Lower lobe of right lung (tissue), 2 donors: ENCODE data around the gene KRTAP10-10. TPM values are rescaled to one million over a fixed set of nuclear protein-coding genes. Genes with fewer than 3 reads are reported as not detected.
"Not testable (repeated sequence)": the region's sequence is repeated elsewhere in the genome, so short reads cannot be mapped to it uniquely, and the experiment has no call there.

Experiments used
- ATAC-seq, 2 donors: fragments of 200-7000 bp; cut with Tn5 transposase; one replicate each; pipeline ENCODE4 v1.9.1; 2020 to 2022; ENCODE audit warnings: mild to moderate bottlenecking in 2 of 2, moderate library complexity in 2 of 2
- DNase-seq: peaks from one replicate; pipeline ENCODE4 v3.0.0-alpha.2; 2020
- H3K27ac ChIP-seq: fragments of 200-600 bp; one replicate; pipeline ENCODE4 v1.8.0; 2022
- H3K27me3 ChIP-seq: fragments of 200-600 bp; one replicate; pipeline ENCODE4 v1.8.0; 2022; ENCODE audit warnings: low read depth
- H3K36me3 ChIP-seq: fragments of 200-600 bp; one replicate; pipeline ENCODE4 v1.8.0; 2022; ENCODE audit warnings: mild to moderate bottlenecking
- H3K4me1 ChIP-seq: fragments of 200-600 bp; one replicate; pipeline ENCODE4 v1.8.0; 2022
- H3K4me3 ChIP-seq: fragments of 200-600 bp; one replicate; pipeline ENCODE4 v1.8.0; 2022; ENCODE audit warnings: mild to moderate bottlenecking
- H3K9me3 ChIP-seq: fragments of 200-600 bp; one replicate; pipeline ENCODE4 v1.8.0; 2022
- intact Hi-C: fragments of 100-400 bp; cut with DNase I; formaldehyde crosslinking; loops from one replicate; pipeline ENCODE4 v1.11.0; 2022
- total RNA-seq: library from RNA; stranded (reverse); fragmentation: NEBNext Ultra II Directional; extraction: Animal tissue kit (Norgen Biotek cat#: 25700); gene quantifications from one replicate; pipeline ENCODE4 v1.2.1, GENCODE V29; 2021
- TF ChIP-seq, protein P1 (sequence below): fragments of 200-600 bp; IDR thresholded peaks from one replicate; pipeline ENCODE4 v1.8.0; 2022; ENCODE audit warnings: antibody characterized with exemption, mild to moderate bottlenecking
- donor health status: DM: no; HTN: yes; CAD: no; lungs with severe emphysema.

Gene KRTAP10-10
- total RNA-seq, 1 donor from 2014 or later = not detected

GRCh38 chr21:44658913-44659595 lies 21.9 kb downstream of the KRTAP10-10 start:
- DNase-seq (no peak), ATAC-seq (peak; percentile 47 to 69)
- Histone ChIP-seq H3K9me3 (no peaks in the 10 kb centered on the region), H3K27me3 (peaks cover 25% of the 10 kb centered on the region), H3K4me1 (no peaks in the 10 kb centered on the region), H3K4me3 (no peak overlapping the region), H3K36me3 (no peaks in the 10 kb centered on the region), H3K27ac (no peak overlapping the region)
- intact Hi-C loops = no loop called here
- TF ChIP-seq, protein P1, sequence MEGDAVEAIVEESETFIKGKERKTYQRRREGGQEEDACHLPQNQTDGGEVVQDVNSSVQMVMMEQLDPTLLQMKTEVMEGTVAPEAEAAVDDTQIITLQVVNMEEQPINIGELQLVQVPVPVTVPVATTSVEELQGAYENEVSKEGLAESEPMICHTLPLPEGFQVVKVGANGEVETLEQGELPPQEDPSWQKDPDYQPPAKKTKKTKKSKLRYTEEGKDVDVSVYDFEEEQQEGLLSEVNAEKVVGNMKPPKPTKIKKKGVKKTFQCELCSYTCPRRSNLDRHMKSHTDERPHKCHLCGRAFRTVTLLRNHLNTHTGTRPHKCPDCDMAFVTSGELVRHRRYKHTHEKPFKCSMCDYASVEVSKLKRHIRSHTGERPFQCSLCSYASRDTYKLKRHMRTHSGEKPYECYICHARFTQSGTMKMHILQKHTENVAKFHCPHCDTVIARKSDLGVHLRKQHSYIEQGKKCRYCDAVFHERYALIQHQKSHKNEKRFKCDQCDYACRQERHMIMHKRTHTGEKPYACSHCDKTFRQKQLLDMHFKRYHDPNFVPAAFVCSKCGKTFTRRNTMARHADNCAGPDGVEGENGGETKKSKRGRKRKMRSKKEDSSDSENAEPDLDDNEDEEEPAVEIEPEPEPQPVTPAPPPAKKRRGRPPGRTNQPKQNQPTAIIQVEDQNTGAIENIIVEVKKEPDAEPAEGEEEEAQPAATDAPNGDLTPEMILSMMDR = no peak

- DNase-seq, H3K27ac ChIP-seq, H3K4me3 ChIP-seq, H3K36me3 ChIP-seq, H3K9me3 ChIP-seq, H3K4me1 ChIP-seq, intact Hi-C loops, ATAC-seq: not testable (repeated sequence)
- peaks cover 24% of the 10 kb centered on the region for H3K27me3 ChIP-seq
These were observed 24.4 kb downstream of the KRTAP10-10 start for GRCh38 chr21:44661567-44661966.

- DNase-seq (no peak), ATAC-seq (no peak)
- intact Hi-C loops = no loop called here
- H3K9me3 ChIP-seq = no peaks in the 10 kb centered on the region
- no peaks in the 10 kb centered on the region for H3K4me1 ChIP-seq
- TF ChIP-seq, protein P1 = no peak
- no peaks in the 10 kb centered on the region for H3K27me3 ChIP-seq
- no peak overlapping the region for H3K4me3 ChIP-seq
- H3K36me3 ChIP-seq = no peaks in the 10 kb centered on the region
- H3K27ac ChIP-seq = no peak overlapping the region
These were observed 27.5 kb downstream of the KRTAP10-10 start for GRCh38 chr21:44664691-44665090.

GRCh38 chr21:44666401-44667320 lies 29.5 kb downstream of the KRTAP10-10 start, which contains the start of gene KRTAP12-2:
Gene KRTAP12-2 (minus strand): TSS chr21:44666927. CDS start chr21:44666886, 41 bp downstream.
- ATAC-seq = no peak
- H3K4me3 ChIP-seq = no peak within 1 kb of the TSS
- no peak for DNase-seq
- no peaks in the 10 kb centered on the region for H3K4me1 ChIP-seq
- TF ChIP-seq, protein P1 = no peak
- H3K27me3 ChIP-seq = no peaks in the 10 kb centered on the region
- H3K36me3 ChIP-seq = no peaks in the 10 kb centered on the region
- H3K27ac ChIP-seq = no peak within 1 kb of the TSS
- H3K9me3 ChIP-seq = no peaks in the 10 kb centered on the region
- intact Hi-C loops = no loop called here

DNA sequence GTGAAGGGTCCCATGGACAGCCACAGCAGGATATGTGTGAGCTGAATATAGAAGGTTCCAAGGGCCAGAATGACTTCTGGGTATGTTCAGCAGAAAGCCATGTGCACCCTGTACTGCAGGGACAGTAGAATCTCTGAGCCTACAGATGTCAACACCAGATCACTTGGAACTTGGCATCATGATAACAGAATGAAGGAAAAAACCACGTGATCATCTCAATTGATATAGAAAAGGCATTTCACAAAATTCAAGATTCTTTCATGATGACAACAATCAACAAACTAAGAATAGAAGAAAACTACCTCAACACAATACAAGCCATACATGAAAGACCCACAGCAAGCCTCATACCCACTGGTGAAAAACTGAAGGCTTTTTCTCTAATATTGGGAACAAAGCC lies 30.5 kb downstream of the KRTAP10-10 start:
- H3K4me1 ChIP-seq = no peaks in the 10 kb centered on the region
- TF ChIP-seq, protein P1 = no peak
- no peak overlapping the region for H3K27ac ChIP-seq
- H3K36me3 ChIP-seq = no peaks in the 10 kb centered on the region
- ATAC-seq (no peak), DNase-seq (no peak)
- intact Hi-C loops = no loop called here
- H3K4me3 ChIP-seq = no peak overlapping the region
- no peaks in the 10 kb centered on the region for H3K27me3 ChIP-seq
- peaks cover 5% of the 10 kb centered on the region for H3K9me3 ChIP-seq
